ENCODE results near the gene MPG.

The MPG gene

GRCh38 chr16:67884-68789 lies 9.9 kb upstream of the MPG start:
- no peak for DNase-seq

DNA sequence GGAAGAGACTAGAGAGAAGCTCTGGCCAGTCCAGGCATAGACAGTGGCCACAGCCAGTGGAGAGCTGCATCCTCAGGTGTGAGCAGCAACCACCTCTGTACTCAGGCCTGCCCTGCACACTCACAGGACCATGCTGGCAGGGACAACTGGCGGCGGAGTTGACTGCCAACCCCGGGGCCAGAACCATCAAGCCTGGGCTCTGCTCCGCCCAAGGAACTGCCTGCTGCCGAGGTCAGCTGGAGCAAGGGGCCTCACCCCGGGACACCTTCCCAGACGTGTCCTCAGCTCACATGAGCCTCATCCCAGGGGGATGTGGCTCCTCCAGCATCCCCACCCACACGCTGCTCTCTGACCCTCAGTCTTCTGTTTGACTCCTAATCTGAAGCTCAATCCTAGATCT lies 8.8 kb upstream of the MPG start:
- DNase-seq = no peak

DNA sequence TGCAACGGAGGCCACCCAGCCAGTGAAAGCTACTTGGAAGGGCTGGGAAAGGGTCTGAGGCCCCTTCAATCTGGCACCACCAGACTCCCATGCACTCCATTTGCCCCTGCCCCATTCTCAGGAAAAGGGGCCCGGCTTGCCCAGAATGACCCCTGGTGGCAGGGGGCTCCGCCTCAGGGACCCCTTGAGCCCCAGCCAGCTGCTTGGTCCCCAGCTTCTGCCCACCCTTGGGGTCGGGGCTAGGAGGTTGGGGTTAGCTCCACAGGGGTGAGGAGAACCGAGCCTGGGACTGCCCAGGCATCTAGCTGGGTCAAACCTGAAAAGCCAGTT lies 6.8 kb upstream of the MPG start:
- no peak for DNase-seq

GRCh38 chr16:71540-72401 lies 6.3 kb upstream of the MPG start:
- DNase-seq = no peak

- DNase-seq = no peak
These were observed 5.2 kb upstream of the MPG start, which contains the start of gene RHBDF1 for GRCh38 chr16:72561-73548. Gene RHBDF1, minus strand, starts transcription at chr16:72631. Its CDS starts 7,616 bp downstream, at chr16:65015.

DNA sequence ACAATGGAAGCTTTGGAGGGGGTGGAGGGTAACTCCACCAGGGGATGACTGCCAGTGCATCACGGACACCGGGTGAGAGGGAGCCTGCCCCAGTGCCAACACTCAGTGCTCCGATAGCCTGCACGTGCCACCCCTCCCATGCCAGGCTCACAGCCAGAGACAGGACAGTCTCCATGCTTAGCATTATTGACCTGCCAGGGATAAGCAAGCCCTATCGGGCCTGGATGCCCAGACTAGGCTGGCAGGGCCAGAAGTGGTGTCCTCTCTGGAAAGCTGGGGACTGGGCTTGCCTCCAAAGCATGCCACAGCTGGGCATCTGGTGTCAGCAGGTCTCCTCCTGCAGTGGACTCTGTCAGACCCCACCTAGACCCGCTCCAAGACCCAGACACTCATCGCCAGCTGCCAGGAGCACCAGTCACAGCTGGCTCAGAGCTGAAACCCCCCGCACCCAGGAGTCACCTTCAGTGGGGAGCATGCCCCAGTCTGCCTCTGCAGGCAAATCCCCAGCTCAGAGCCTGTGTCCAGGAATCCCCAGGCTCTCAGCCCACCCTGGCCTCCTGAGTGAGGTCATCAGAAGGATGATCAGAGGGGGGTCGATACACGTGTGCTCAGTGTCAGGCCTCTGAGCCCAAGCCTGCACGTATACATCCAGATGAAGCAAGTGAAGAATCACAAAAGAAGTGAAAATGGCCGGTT lies 3.8 kb upstream of the MPG start:
- no peak for DNase-seq

DNA sequence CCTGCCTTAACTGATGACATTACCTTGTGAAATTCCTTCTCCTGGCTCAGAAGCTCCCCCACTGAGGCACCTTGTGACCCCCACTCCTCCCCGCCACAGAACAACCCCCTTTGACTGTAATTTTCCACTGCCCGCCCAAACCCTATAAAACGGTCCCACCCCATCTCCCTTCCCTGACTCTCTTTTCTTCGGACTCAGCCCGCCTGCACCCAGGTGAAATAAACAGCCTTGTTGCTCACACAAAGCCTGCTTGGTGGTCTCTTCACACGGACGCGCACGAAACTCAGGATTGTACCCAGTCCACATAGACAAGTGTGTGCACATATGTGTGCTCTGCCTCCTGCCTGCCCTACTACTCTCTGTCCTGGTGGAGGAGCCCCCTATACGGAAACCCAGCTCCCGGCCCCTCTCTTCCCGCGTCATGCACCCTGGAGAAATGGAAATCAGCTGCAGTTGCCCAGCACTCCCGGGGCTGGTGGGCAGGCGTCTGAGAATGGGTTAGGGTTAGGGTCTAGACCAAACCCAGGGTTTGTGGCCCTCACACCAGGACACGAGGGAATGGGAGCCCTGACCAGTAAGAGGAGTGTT lies 3.2 kb upstream of the MPG start:
- no peak for DNase-seq

DNA sequence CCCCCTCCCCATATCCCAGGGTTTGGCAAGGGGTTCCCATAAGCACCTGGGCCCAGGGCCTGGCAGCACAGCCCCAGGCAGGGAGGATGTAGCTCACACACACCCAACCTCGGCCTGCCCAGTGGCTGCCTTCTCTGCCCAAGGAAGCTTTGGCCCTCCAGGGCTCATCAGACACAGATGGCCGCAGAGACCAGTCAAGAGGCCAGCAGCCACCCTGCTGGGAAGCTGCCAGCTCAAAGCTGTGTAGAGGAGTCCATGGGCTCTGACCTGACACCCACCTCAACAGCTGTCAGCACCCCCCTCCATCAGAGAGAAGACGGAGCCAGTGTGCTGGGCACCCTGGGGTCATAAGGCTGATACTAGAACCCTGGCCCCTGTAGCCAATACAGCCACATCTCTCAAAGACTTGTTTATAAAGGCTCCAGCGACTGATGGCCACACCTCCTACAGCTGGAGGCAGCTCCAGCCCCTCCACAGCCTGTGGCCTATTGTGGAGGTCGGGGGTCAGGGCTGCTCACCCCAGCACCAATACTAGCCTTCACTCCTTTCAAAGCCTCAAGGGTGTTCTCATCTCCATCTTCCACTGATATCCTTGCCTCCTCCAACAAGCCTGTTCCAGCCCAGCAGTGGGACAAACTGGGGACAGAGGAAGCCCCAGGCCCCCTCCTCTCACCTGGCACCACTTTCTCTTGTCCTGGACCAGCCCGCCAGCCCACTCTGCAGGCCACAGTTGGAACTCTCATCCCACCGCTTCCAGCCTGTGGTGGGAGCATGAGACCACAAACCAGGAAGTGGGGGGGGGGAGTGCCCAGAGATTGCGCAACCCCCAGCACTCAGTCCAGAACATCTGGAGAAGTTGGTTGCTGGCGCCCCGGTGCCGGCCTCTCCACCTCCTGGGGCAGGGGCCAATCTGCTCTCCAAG lies 2.2 kb upstream of the MPG start:
- DNase-seq = peak; percentile 87

DNA sequence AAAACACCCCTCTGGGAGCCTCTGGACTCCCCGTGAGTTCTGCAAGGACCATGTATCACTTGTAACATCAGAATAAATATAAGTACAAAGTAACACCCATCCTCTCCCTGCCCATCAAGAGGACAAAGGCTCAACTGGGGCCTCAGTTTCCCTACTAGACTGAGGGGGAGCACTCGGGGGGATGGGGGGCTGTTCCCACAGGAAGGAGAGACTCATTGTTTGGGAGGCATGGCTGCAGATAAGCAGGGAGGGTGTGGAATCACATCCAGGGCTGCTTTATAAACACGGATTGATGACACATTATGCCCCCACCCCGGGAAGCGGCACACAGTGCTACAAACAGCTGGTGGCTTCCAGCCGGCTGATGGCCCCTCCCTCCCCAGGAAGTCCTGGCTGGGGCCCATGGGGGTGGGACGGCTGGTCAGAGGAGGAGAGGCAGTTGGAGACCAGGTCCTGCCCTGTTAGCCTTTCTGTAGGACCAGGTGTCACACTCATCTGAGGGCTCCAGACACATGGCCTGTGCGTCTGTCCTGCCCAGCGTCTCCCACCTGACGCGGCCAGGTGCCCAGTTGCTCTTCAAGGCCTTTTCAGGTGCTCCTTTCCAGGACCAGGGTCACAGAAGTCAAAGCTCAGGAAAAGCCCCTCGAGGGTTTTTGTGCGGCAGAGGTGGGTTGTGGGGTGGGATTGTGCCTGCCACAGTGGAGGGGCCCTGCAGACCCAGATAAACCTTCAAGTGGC lies 1.3 kb upstream of the MPG start:
- peak; percentile 25 for DNase-seq

DNA sequence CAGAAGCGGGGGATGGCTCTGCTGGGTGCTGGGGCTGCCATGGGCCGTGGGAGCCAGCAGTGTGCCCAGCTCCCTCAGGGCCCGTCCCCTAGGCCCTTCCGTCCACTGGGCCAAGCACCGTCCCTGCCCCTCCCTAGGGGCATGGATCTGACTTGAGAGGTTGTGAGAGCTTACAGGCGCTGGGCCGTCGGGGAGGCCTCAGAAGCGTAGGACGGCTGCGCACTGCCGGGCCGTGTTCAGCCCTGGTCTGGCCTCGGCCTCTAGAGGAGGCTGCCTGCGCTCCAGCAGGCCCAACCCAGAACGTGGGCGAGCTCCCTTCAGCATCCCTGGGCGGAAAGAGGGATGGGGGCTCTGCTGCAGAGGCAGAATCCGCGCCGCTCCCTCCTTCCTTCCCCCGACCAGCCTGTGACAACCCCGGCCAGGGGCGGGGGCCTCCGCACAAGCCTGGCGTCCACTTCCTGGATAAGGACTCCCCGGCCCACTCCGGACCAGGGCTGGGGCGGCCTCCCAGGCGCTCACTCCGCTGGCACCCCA lies 685 bp upstream of the MPG start:
- DNase-seq = peak; percentile 23

- DNase-seq = no peak
These were observed 572 bp downstream of the MPG start for GRCh38 chr16:78444-79150.

DNA sequence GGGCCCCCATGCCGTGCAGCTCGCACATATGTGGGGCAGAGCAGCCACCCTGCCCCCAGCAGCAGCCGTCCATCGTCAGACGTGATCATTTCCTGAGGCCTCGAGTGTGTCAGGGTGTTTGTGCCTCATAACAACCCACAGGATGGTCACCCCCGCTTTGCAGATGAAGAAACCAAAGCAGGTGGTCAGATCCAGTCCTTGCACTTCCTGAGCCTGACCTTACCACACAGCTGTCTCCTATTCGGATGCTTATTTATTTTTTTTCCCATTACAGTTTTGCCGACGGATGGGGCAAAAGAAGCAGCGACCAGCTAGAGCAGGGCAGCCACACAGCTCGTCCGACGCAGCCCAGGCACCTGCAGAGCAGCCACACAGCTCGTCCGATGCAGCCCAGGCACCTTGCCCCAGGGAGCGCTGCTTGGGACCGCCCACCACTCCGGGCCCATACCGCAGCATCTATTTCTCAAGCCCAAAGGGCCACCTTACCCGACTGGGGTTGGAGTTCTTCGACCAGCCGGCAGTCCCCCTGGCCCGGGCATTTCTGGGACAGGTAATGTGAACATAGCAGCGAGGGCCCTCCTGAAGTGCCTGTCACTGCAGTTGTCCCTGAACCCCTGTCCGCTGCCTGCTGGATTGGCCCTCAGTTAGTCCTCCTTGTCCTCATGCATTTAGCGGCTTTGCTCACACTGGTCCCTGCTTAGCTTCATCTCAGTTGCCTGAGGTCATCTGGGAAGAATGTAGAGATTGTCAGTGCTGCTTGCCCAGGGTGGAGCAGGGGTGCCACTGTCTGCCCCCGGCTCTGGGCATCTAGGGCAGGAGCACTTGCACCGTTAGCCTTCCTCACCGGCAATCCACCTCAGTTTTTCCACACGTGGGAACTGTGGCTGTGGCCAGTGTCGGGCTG lies 1.4 kb downstream of the MPG start:
- no peak for DNase-seq

DNA sequence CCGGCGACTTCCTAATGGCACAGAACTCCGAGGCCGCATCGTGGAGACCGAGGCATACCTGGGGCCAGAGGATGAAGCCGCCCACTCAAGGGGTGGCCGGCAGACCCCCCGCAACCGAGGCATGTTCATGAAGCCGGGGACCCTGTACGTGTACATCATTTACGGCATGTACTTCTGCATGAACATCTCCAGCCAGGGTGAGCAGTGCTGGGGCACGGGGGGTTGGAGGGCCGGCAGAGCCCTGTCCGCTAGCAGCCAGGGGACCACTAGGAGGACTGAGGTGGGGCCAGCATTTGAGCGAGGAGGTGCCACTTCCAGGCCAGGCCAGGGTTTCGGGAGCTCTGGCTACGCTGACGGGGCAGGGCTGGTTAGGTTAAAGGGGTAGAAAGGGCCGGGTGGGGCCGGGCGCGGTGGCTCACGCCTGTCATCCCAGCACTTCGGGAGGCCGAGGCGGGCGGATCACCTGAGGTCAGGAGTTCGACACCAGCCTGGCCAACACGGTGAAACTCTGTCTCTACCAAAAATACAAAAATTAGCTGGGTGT lies 5.1 kb downstream of the MPG start:
- no peak for DNase-seq

- no peak for DNase-seq
These were observed 6.0 kb downstream of the MPG start for GRCh38 chr16:83781-84615.

- peak; percentile 77 for DNase-seq
These were observed 6.8 kb downstream of the MPG start for GRCh38 chr16:84718-85406.

GRCh38 chr16:85407-85782 lies 7.4 kb downstream of the MPG start:
- DNase-seq = no peak
